Stimulated activated CD8-positive, alpha-beta memory T cell treated with anti-CD3 and anti-CD28 coated beads, Interleukin-15, amount 100 ng/mL, for 48 hours (primary cell): Measurements from ENCODE around the gene HS6ST3.

ENCODE experiments used
- DNase-seq, 2 donors: peaks; one replicate each; pipeline ENCODE4 v3.0.0-alpha.2; 2020; ENCODE audit warnings: low read depth in 2 of 2

Gene HS6ST3

GRCh38 chr13:96792188-96792587 is 702.3 kb downstream of the HS6ST3 start:
- no peak for DNase-seq

GRCh38 chr13:96792736-96793403 is 703.0 kb downstream of the HS6ST3 start:
- no peak for DNase-seq

GRCh38 chr13:96793404-96793755 is 703.5 kb downstream of the HS6ST3 start:
- no peak for DNase-seq

- no peak for DNase-seq
Observed at GRCh38 chr13:96794669-96795068, 704.8 kb downstream of the HS6ST3 start.

GRCh38 chr13:96795670-96796069 is 705.8 kb downstream of the HS6ST3 start:
- DNase-seq: no peak

GRCh38 chr13:96796091-96796633 is 706.3 kb downstream of the HS6ST3 start:
- DNase-seq: no peak

GRCh38 chr13:96797136-96797535 is 707.2 kb downstream of the HS6ST3 start:
- DNase-seq: no peak

- DNase-seq: no peak
Observed at GRCh38 chr13:96803456-96804100, 713.7 kb downstream of the HS6ST3 start.

- no peak for DNase-seq
Observed at GRCh38 chr13:96804174-96804573, 714.3 kb downstream of the HS6ST3 start.

- no peak for DNase-seq
Observed at GRCh38 chr13:96806746-96807145, 716.8 kb downstream of the HS6ST3 start.

- no peak for DNase-seq
Observed at GRCh38 chr13:96809366-96810096, 719.6 kb downstream of the HS6ST3 start.

GRCh38 chr13:96810104-96810503 is 720.2 kb downstream of the HS6ST3 start:
- no peak for DNase-seq

GRCh38 chr13:96811049-96811448 is 721.1 kb downstream of the HS6ST3 start:
- no peak for DNase-seq

GRCh38 chr13:96816261-96816660 is 726.4 kb downstream of the HS6ST3 start:
- DNase-seq: no peak

GRCh38 chr13:96816874-96817273 is 727.0 kb downstream of the HS6ST3 start:
- no peak for DNase-seq

GRCh38 chr13:96817336-96817941 is 727.5 kb downstream of the HS6ST3 start:
- DNase-seq: no peak

- no peak for DNase-seq
Observed at GRCh38 chr13:96819375-96819774, 729.5 kb downstream of the HS6ST3 start.

- no peak for DNase-seq
Observed at GRCh38 chr13:96821381-96821780, 731.5 kb downstream of the HS6ST3 start.

GRCh38 chr13:96821971-96822370 is 732.1 kb downstream of the HS6ST3 start:
- DNase-seq: no peak

GRCh38 chr13:96822895-96823294 is 733.0 kb downstream of the HS6ST3 start:
- no peak for DNase-seq

GRCh38 chr13:96824140-96824539 is 734.2 kb downstream of the HS6ST3 start:
- no peak for DNase-seq

GRCh38 chr13:96825653-96826052 is 735.7 kb downstream of the HS6ST3 start:
- no peak for DNase-seq
